Measurements from ENCODE around the gene ZNF180.
A peak's percentile ranks its signal among the peaks of the same experiment; 100 is the strongest.
"Not testable (repeated sequence)": the region's sequence is repeated elsewhere in the genome, so short reads cannot be mapped to it uniquely, and the experiment has no call there.

The ZNF180 gene

GRCh38 chr19:44496711-44497110 lies 3.6 kb downstream of the ZNF180 start:
- DNase-seq = no peak

GRCh38 chr19:44476559-44477408 lies 23.5 kb downstream of the ZNF180 start:
- peak; percentile 4 to 29 for DNase-seq

GRCh38 chr19:44468730-44469129 lies 31.6 kb downstream of the ZNF180 start:
- not testable (repeated sequence) for DNase-seq

GRCh38 chr19:44462600-44463286 lies 37.6 kb downstream of the ZNF180 start:
- DNase-seq = not testable (repeated sequence)

- not testable (repeated sequence) for DNase-seq
Observed at GRCh38 chr19:44456016-44456415, 44.3 kb downstream of the ZNF180 start.

GRCh38 chr19:44455100-44455499 lies 45.2 kb downstream of the ZNF180 start:
- no peak for DNase-seq

- no peak for DNase-seq
Observed at GRCh38 chr19:44452367-44452766, 48.0 kb downstream of the ZNF180 start.

GRCh38 chr19:44451687-44452086 lies 48.6 kb downstream of the ZNF180 start:
- no peak for DNase-seq

GRCh38 chr19:44447916-44448674 lies 52.2 kb downstream of the ZNF180 start, which contains the start of gene ZNF229:
Gene ZNF229 (minus strand): TSS chr19:44448472. CDS start chr19:44442847, 5,625 bp downstream.
- DNase-seq = peak; percentile 89 to 95

- no peak for DNase-seq
Observed at GRCh38 chr19:44438441-44438840, 61.9 kb downstream of the ZNF180 start.

- DNase-seq = no peak
Observed at GRCh38 chr19:44435441-44435840, 64.9 kb downstream of the ZNF180 start.

- DNase-seq = no peak
Observed at GRCh38 chr19:44430956-44431355, 69.4 kb downstream of the ZNF180 start.
